Inferior parietal cortex (tissue), 1 donor: ENCODE results near the gene ATG101.

Source experiments
- DNase-seq: peaks from one replicate; pipeline ENCODE4 v3.0.0-alpha.2; 2016; ENCODE audit errors: extremely low spot score

The ATG101 gene

DNA sequence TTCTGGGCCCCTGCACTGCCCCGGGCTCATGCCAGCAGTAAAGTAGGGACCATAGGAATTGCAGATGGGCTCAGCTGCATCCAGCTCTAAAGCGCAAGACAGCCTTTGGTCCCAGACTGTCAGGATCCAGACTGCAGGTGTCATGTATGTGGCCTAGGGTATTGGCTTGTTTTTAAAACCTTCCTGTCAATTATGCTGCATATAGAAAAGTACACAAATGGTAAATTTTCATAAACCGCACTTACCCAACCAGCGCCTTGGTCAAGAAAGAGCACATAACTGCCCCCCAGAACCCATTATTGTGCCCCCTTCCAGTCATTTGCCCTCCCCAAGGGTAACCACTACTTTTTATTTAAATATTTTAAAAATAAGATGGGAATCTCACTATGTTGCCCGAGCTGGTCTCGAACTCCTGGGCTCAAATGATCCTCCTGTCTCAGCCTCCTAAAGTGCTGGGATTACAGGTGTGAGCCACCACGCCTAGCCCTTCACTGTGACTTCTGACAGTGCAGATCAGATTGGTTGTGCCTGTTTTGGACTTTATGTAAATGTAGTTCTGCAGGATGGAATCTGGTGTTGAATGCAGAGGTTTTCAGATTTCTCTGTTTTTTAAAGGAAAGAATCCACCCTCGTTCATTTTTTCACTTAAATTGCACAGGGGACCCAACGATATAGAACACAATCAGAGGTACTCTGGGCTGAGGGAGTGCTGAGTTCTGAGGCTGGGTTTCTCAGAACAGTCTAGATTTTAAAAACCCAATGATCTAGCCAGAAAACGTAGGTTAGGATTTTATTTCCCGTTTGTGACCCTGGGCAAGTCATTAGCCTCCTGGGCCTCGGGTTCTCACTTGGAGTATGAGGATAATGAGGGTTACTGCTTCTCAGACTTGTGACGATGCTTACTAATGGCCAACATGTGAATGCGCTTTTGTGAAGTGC lies 11.9 kb upstream of the ATG101 start:
- DNase-seq = no peak

DNA sequence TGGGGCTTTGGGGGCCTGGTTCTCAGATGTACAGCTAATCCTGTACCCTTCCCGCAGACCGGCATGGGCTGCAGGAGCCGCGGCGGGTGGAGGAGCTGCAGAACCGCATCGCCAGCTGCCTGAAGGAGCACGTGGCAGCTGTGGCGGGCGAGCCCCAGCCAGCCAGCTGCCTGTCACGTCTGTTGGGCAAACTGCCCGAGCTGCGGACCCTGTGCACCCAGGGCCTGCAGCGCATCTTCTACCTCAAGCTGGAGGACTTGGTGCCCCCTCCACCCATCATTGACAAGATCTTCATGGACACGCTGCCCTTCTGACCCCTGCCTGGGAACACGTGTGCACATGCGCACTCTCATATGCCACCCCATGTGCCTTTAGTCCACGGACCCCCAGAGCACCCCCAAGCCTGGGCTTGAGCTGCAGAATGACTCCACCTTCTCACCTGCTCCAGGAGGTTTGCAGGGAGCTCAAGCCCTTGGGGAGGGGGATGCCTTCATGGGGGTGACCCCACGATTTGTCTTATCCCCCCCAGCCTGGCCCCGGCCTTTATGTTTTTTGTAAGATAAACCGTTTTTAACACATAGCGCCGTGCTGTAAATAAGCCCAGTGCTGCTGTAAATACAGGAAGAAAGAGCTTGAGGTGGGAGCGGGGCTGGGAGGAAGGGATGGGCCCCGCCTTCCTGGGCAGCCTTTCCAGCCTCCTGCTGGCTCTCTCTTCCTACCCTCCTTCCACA lies 11.0 kb upstream of the ATG101 start:
- DNase-seq = no peak

DNA sequence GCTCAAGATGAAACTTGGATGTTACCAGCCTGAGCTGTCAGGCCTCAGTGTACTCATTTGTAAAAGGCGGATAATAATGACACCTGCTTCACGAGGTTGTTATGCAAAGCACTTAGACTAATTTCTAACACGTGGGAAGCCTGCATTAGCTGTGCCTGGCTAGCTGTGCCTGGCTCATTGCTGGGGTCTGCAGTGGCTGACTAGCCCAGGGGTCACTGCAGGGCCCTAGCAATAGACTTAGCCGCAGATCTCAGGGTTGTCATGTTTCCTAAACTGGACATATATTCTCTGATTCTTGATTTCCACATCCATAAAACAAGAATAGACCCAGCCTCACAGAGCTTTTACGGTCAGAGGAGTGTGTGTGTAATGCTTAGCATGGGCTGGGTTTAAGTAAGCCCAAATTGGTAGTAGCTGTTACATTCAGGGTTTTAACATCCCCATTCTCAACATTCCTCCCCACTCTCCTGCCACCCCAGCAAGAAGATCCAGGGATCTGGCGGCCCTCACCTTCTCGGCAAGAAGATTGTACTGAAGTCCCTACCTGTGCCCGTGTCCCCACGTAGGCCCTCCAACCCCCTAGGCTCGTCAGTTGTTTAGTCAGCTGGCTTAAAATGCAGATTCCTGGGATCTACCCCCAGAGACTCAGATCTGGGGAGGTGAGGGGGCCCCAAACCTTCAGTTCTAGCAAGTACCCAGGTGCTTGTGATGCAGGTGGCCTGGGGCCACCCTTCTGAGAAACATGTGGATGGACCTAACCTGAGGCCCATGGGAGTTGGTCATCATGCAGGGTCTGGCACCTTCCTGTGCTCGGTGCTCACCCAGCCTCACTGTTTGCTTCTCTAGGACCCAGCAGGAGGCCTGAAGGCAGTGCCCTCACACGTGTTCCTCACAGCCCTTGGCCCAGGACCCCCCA lies 9.9 kb upstream of the ATG101 start:
- DNase-seq = no peak

DNA sequence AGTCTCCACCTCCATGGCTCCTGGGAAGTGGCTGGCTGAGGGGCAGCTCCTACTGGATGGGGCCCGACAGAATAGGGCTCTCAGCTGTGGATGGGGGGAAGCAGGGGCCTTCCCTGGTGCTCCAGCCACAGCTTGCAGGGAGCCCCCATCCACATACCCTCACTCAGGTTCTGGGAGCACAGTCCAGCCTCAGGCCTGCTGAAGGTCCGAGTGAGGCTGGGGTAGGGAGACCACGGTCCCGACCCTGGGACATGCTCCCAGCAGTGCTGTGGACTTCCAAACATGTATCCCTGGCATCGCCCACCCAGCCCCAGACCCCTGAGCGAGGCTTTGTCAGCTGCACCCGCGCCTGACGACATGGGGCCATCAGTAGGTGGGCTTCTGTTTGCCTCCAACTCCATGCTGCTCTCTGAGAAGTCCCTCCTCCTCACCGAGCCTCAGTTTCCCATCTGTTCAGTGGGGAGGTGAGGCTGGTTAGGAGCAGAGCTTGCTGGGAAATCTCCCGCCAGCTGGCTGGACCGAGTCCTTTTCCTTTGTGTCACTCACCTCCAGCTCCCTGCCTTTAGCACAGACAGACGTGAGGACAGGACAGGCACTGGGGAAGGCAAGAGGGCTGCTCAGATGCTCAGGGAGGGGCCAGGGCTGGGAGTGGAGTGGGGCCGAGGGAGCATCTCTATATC lies 9.1 kb upstream of the ATG101 start:
- DNase-seq = no peak

DNA sequence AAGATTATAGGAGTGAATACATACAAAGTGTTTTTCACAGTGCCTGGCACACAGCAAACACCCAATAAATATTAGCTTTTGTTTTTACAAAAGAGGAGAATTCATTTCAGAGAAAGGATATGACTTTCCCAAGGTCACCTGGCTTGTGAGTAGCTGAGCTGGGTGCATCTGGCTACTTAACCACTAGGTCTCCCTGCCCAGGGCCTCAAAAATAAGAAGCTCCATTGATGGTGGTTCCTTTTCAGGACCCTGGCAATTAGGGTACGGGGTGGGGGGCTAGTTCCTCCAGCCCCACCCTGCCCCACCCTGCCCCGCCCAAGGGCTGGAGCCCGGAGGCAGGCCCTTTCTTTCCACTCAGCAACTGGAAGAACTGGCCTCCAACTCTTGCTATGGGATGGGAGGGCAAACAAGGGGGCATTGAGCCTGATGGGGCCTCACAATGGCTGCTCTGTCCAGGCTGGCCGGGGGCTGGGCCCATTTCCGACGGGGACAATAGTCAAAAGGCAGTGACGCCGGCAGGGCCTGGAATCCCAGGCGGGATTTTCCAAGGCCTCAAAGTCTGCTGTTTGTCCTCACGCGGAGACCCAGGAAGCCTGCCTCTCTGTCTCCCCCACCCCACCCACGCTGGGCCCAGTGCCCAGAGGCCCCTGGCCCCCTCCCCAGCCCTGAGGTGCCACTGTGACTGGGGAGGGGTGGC lies 8.2 kb upstream of the ATG101 start:
- DNase-seq = peak; percentile 81

DNA sequence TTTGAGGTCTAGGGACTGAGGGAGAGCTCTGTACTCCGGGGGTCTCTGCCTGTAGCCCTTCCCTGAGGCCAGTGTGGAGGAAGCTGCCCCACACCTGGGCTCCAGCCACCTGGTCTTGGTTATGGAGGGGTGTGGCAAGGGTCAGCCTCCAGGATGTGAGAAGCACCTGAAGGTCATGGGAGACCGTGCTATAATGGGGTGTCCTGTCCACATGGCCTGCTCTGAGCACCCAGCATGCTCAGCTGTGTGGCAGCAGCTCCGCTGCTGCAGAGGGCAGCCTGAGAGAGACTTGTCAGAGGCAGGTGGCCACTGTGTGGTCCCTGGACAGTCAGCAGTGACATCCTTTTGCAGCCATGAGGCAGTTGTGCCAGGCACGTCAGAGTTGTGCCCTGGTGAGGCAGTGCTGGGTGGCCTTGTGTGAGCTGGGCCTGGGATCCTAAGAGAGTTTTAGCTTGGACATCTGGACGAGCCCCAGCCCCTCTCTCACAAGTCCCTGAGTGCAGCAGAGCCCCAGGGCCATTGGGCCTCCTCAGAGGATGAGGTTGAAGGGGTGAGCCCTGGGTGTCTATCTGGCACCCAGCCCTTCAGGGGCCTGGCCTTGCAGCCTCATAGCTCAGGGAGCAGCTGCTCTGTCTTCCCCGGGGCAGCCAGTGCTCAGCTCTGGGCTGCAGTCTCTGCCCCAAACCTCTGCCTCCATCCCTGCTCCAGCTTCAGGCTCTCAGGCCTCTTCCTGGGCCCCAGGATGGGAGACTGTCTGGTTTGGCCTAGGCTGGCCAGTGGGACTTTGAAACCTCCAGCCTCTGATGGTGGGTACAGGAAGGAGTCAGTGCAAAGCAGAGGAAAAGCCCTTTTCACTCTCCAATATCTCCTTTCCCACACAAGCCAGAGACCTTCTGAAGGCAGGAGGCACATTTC lies 7.4 kb upstream of the ATG101 start:
- DNase-seq = no peak

DNA sequence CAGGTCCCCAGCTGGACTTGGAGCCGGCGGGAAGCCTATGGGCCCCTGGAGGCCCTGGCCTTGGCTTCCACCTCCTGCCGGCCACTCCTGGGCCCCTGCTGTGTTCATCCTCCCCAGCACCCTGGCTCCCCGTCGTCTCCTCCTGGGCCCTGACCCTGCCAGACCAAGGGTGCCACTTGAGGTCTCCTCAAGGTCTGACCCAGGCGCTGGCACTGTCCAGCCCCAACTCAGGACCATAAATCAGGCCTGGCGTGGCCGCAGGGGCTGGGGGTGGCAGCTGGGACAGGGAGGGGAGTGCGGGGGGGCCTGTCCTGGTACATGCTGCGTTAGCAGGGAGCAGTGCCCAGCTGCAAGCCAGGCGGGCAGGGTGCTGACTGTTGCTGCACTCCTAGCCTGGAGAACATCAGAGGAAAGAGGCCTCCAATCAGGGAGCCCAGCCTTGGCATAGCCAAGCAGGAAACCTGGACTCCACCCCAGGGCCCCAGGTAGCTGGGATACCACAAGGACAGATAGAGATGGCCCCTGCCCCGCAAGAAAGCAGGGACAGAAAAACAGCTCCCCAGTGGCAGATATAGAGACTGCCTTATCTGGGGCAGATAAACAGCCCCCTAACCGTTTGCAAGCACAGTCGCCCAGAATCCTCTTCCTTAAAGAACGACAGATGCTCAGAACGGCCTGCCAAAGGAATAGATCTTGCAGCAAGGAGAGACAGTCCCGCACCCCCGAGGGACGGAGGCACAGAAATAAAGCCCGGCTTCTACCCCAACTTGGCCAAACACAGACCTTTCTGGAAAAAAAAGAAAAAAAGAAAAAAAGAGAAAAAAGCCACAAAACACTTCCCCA lies 6.5 kb upstream of the ATG101 start:
- DNase-seq = no peak

DNA sequence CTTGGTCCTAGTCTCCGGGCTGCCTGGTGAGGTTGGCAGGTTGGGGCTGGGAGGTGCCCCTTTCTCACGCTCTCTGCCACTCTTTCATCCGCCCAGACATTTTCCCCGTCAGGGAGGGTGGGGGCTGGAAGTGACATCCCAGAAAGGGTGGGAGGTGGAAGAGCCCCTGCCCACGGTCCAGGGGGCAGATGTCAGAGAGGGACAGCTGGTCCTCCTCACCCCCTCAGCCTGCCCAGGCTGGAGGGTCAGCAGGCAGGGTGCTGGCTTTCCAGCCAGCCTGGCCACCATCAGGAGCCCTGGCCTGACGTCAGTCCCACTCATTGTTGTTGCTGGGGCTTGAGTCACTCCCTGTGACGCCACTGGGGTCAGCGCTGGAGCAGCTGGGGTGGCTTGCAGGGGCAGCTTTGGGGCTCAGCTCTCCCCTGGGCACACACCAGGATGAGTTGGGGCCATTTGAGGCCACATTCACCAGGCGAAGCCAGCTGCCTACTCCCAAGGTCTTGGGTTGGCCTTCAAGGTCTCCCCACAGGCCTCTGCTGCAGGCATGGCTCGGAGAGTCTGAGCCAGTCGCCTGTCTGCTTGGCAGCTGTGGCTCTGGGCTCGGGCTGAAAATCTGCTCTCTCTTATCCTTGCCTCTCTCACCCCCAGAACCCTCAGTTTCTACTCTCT lies 5.7 kb upstream of the ATG101 start:
- no peak for DNase-seq

DNA sequence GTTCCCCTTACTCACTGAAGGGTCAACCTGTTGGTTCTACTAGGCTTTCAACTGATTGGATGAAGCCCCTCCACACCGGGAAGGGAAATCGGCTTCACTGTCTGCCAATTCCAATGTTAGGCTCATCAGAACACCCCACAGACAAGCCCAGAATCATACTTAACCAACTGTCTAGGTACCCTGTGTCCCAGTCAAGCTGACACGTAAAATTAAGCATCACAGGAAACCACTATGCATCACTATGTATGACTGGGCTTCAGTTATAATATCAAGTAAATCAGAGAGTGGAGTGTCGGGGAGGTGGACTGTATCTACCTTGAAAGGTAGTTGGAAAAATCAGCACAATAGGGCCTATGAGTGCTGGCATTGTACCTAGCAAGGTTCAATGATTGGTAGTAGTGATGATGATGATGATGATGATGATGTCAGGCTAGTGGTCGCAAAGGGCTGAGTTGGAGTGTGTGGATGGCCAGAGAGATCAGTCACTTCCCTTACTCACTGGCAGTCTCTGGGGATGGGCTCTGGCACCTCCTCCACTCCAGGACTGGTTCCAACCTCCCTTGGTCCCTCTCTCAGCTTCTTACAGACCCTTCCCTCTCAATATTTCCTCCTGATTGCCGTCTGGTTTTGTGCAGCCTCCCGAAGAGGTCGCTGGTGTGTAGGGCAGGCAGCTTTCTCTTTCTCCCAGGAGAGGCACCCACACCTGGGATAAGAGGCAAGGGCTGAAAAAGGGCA lies 3.3 kb upstream of the ATG101 start:
- no peak for DNase-seq

DNA sequence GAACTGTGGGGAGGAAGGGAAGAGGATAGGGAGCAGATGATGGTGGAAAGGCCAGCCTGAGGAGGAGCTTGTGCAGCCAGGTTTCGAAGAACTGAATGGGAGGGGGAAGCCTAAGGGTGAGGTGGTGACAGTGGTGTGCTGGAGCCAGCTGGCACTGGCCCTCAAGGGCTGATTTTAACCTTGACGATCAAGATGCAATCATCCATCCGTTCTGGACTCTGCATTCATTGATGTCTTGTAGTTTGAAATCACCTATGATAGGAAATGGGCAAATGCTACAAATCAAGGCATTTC lies 2.8 kb upstream of the ATG101 start:
- DNase-seq = no peak

DNA sequence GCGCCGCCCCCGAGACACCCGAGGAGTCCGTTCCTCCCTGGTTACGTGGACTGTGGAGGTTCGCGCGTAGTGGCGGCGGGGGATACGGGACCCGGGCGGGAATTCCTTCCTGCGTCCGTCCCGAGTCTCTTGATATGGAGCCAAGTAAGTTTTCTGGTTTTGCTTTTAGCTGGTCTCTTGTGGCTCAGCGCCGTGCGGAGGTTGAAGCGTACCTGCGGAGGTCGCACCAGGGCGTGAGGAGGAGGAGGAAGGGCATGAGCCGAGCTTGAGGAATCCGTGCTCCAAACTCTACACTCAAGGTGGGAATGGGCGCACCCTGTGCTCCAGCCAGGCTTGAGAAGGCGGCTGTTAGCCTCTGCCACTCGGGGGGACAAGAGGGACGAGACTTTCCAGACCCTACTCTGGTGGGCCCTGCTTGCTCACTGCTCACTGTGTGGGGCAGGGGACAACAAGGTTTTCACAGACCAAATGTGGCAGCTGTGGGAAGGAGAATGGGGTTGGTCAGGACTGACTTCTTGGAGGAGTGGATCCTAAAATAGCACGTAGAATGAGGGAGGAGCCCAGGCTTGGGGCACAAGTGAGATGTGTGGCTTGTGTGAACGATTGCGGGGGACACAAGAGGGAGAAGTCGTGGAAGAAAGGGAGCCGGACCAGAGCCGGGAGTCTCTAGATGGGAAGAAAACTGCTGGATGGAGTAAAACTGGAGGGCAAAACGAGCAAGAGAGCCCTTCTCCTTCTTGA lies 577 bp downstream of the ATG101 start:
- no peak for DNase-seq

DNA sequence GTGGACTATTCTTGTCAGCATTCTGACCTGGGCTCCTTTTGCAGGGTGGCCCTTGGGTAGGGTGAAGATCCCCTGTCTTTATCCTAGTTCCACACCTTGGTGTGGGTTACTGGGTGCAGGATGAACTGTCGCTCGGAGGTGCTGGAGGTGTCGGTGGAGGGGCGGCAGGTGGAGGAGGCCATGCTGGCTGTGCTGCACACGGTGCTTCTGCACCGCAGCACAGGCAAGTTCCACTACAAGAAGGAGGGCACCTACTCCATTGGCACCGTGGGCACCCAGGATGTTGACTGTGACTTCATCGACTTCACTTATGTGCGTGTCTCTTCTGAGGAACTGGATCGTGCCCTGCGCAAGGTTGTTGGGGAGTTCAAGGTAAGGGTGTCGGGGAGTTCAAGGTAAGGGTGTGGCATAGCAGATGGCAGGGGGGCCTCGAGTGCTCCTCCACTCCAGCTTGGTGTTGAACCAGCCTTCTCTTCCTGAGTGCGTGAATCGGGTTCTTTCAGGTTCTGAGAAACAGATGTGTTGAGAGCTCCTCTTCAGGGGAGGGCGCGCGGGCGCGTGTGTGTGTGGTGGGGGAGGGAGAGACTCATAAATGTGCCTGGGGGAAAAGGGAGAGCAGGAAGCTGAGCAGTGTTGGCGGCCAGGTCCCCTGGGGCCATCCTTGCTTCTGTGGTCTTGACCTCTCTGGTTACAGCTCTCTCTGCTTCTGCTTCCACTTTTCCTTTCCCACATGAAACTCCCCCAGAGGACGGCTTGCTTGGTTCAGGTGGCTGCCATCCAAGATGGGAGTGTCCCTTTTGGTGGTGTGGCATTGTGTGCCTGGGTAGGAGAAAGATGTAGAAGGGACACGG lies 4.0 kb downstream of the ATG101 start:
- DNase-seq = no peak

DNA sequence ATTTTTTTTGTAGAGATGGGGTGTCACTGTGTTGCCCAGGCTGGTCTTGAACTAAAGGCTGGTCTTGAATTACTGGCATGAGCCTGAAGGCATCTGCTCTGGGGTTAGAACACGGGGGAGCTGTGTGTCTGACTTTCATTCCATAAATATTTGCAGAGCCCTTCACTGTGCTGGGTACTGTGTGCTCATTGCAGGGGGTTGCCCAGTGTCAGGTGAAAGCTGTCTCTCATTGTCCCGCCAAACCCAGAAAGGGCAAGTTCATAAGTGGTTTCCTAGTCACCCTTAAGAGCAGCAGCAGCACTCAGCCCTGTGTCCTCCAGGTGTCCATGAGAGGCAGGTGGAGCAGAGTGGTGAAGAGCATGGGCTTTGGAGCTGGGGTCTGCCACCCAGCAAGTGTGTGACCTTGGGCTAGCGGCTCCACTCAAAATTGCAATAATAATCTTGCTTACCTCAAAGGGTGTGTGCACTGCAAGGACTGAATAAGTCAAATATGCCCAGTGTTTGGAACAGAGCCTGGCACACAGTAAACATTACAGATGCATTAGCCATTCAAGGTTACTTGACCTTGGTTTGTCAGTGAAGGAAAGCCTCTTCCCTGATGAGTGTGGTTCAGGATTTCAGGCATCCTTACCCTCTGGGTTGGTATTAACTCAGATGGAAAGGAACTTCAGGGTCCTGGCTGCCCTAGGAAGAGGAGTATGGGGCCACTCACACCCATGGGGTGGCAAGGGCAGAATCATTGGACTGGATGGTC lies 5.4 kb downstream of the ATG101 start:
- no peak for DNase-seq

DNA sequence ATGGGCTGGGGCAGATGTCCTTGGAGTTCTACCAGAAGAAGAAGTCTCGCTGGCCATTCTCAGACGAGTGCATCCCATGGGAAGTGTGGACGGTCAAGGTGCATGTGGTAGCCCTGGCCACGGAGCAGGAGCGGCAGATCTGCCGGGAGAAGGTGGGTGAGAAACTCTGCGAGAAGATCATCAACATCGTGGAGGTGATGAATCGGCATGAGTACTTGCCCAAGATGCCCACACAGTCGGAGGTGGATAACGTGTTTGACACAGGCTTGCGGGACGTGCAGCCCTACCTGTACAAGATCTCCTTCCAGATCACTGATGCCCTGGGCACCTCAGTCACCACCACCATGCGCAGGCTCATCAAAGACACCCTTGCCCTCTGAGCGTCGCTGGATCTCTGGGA lies 7.0 kb downstream of the ATG101 start:
- no peak for DNase-seq

DNA sequence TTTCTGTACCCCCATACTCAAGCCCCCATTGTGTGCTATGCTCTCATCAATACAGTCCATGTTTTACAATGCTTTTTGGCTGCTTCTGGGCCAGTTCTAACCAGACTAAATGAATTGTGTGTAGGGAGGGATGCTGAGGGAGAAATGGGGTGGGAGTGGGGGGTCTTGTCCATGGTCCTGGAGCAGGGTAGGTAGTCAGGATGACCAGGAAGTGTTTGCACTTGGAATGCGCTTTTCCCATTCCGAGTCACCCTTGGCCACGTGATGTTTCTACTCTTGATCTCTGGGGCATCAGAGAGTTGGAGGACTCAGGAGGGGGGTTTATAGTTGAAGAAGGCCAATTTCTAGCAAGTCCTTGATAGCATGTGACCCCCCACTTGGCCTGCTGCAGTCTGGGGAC lies 8.5 kb downstream of the ATG101 start:
- no peak for DNase-seq
